GM12878 (cell line): ENCODE measurements around the gene HABP2. TPM values are rescaled to one million over a fixed set of nuclear protein-coding genes. Genes with fewer than 3 reads are reported as not detected.

ENCODE experiments used
- ATAC-seq: fragments of 200-7000 bp; cut with Tn5 transposase; 3 replicates; pipeline ENCODE4 v1.9.1; 2020; ENCODE audit warnings: mild to moderate bottlenecking, moderate library complexity
- BruUV-seq: library from RNA; stranded (reverse); fragments of 400-500 nt; replicated peaks from 2 replicates; lab custom pipeline; 2021; lab: Mats Ljungman, UMichigan
- CTCF ChIA-PET: fragments of 300-600 bp; sonication (Branson Sonifier 250); formaldehyde crosslinking; extraction: SDS; loops from one replicate; lab custom pipeline; 2021; ENCODE audit warnings: inconsistent platforms; lab: Yijun Ruan, JAX
- POLR2A ChIA-PET: fragments of 350-600 bp; formaldehyde crosslinking; extraction: SDS; loops from one replicate; lab custom pipeline; 2021; ENCODE audit warnings: inconsistent platforms; lab: Charles Lee
- RAD21 ChIA-PET: fragments of 300-600 bp; sonication (Branson Sonifier 250); formaldehyde crosslinking; loops from one replicate; lab custom pipeline; 2023; ENCODE audit warnings: antibody characterized with exemption; ENCODE audit not compliant: unreplicated experiment; lab: Charles Lee
- SMC1A ChIA-PET: fragments of 300-600 bp; sonication (Branson Sonifier 250); formaldehyde crosslinking; loops from one replicate; lab custom pipeline; 2023; ENCODE audit not compliant: unreplicated experiment, uncharacterized antibody; lab: Charles Lee
- DNase-seq: peaks from one replicate; pipeline ENCODE4 v3.0.0-alpha.2; 2011; ENCODE audit warnings: low read depth, low spot score
- FAIRE-seq: peaks from 3 replicates; lab custom pipeline; 2011; peaks lifted over from hg19 to GRCh38; lab: Jason Lieb, UNC
- H2AFZ ChIP-seq: 2 replicates; pipeline ENCODE4 v1.6.0; 2011; ENCODE audit warnings: low read depth, low read length, control low read depth; ENCODE audit not compliant: control insufficient read depth
- H3K27ac ChIP-seq: 2 replicates; pipeline ENCODE4 v1.5.1; 2011; ENCODE audit warnings: control low read depth; ENCODE audit not compliant: control insufficient read depth, insufficient read depth
- H3K27me3 ChIP-seq, 2 experiments: replicated peaks in 1 of 2; 2 replicates each; pipeline versions ENCODE4 v1.6.0 to v1.6.1; 2011; ENCODE audit warnings: low read length in 1 of 2; ENCODE audit not compliant: control insufficient read depth in 2 of 2, insufficient read depth in 2 of 2
- H3K36me3 ChIP-seq, 2 experiments: 2 replicates each; pipeline ENCODE4 v1.5.1; 2011; ENCODE audit warnings: low read length in 1 of 2; ENCODE audit not compliant: control insufficient read depth in 2 of 2, insufficient read depth in 2 of 2
- H3K4me1 ChIP-seq: 2 replicates; pipeline ENCODE4 v1.6.1; 2011; ENCODE audit warnings: mild to moderate bottlenecking, low read length, moderate library complexity, mixed read lengths; ENCODE audit not compliant: control insufficient read depth, insufficient read depth
- H3K4me2 ChIP-seq: 2 replicates; pipeline ENCODE4 v1.6.0; 2011; ENCODE audit warnings: control low read depth; ENCODE audit not compliant: control insufficient read depth, insufficient read depth
- H3K4me3 ChIP-seq: fragments of 200-600 bp; sonication (generic); 2 replicates; pipeline ENCODE4 v1.5.1; 2016
- H3K79me2 ChIP-seq: 2 replicates; pipeline ENCODE4 v1.6.0; 2011; ENCODE audit warnings: low read length; ENCODE audit not compliant: control insufficient read depth, insufficient read depth
- H3K9ac ChIP-seq: 2 replicates; pipeline ENCODE4 v1.8.0; 2011; ENCODE audit warnings: low read length, control low read depth, mixed read lengths; ENCODE audit not compliant: control insufficient read depth, insufficient read depth
- H3K9me3 ChIP-seq: replicated peaks from 3 replicates; pipeline ENCODE4 v1.5.1; 2011; ENCODE audit warnings: mild to moderate bottlenecking, low read length; ENCODE audit not compliant: control insufficient read depth, insufficient read depth
- H4K20me1 ChIP-seq: 2 replicates; pipeline ENCODE4 v1.6.0; 2011; ENCODE audit not compliant: control insufficient read depth, insufficient read depth
- BHLHE40 ChIP-seq, 2 experiments: fragments of 450-650 bp in 1 of 2; IDR thresholded peaks; 2 replicates each; pipeline ENCODE4 v1.6.1; 2011 to 2017; ENCODE audit warnings: low read depth in 2 of 2, borderline replicate concordance in 1 of 2, improper control_type of control experiment in 1 of 2, low read length in 1 of 2, mild to moderate bottlenecking in 1 of 2
- E4F1 ChIP-seq: fragments of 450-650 bp; IDR thresholded peaks from 2 replicates; pipeline ENCODE4 v1.6.1; 2018; ENCODE audit warnings: borderline replicate concordance, mild to moderate bottlenecking; ENCODE audit not compliant: partially characterized antibody
- ELK1 ChIP-seq: IDR thresholded peaks from 2 replicates; pipeline ENCODE4 v1.6.1; 2012; ENCODE audit warnings: low read depth, low read length, improper control_type of control experiment
- HCFC1 ChIP-seq: fragments of 150-350 bp; IDR thresholded peaks from 2 replicates; pipeline ENCODE4 v1.6.1; 2014; ENCODE audit warnings: low read length
- SREBF2 ChIP-seq: IDR thresholded peaks from 2 replicates; pipeline ENCODE4 v1.6.1; 2012; ENCODE audit warnings: mild to moderate bottlenecking, low read length
- TARDBP ChIP-seq: IDR thresholded peaks from 2 replicates; pipeline ENCODE4 v1.6.1; 2016; ENCODE audit warnings: borderline replicate concordance
- USF2 ChIP-seq: IDR thresholded peaks from 2 replicates; pipeline ENCODE4 v1.6.1; 2011; ENCODE audit warnings: low read depth, low read length, improper control_type of control experiment, borderline replicate concordance
- WGBS: methylation state at CpG from one replicate; pipeline ENCODE4 v1.1.6; 2016; ENCODE audit warnings: low lambda C conversion rate; ENCODE audit not compliant: insufficient replicate concordance, insufficient coverage; ENCODE audit errors: missing lambda C conversion rate; 5-methylcytosine and 5-hydroxymethylcytosine counted together
- in situ Hi-C: fragments of 300-500 bp; cut with MboI; formaldehyde crosslinking; loops from 9 replicates; pipeline ENCODE4 v1.14.3; 2018; ENCODE audit warnings: mixed read lengths
- intact Hi-C: fragments of 100-400 bp; cut with micrococcal nuclease; formaldehyde crosslinking; loops from one replicate; pipeline ENCODE4 v1.14.2; 2022; ENCODE audit not compliant: unreplicated experiment
- polyA plus RNA-seq, 11 experiments: library from polyadenylated mRNA; depleted of rRNA in 4 of 11; unstranded in 6 of 11; stranded (reverse) in 5 of 11; fragments of >200 nt; fragmentation: Nextera tagmentation in 4 of 11; fragmentation: Illumina TruSeq in 1 of 11; extraction: Ambion mirVana in 4 of 11; extraction: Trizol in 1 of 11; gene quantifications; 1 replicate in 1 of 11; 2 replicates in 10 of 11; pipeline versions ENCODE4 v1.2.1 to v1.2.3, GENCODE V29; 2011 to 2016; ENCODE audit warnings: inconsistent platforms in 2 of 11, missing spikeins in 2 of 11, low read depth in 1 of 11
- total RNA-seq, 4 experiments: library from RNA; depleted of rRNA in 3 of 4; stranded (reverse); fragments of >200 nt in 3 of 4; fragmentation: Illumina TruSeq in 1 of 4; extraction: Trizol in 1 of 4; gene quantifications; 2 replicates each; pipeline versions ENCODE4 v1.2.1 to v1.2.3, GENCODE V29; 2013 to 2021

HABP2 gene
- total and polyA plus RNA-seq, 10 of the 15 experiments (the other 5 are each of a cell fraction or from before 2014, with no cell fraction given) = 0.13 TPM; not detected in 9

GRCh38 chr10:113511419-113511818 lies 41.4 kb upstream of the HABP2 start (continued):
- TF ChIP-seq ELK1 = no peak
- no peak for TF ChIP-seq USF2
- no peak for TF ChIP-seq E4F1
- no peak for TF ChIP-seq SREBF2
- TF ChIP-seq TARDBP = no peak

GRCh38 chr10:113515161-113515560 lies 37.7 kb upstream of the HABP2 start:
- ChIA-PET SMC1A (no interaction called here), CTCF (no interaction called here), POLR2A (no interaction called here), RAD21 (no interaction called here)
- no peaks in the 10 kb centered on the region for H4K20me1 ChIP-seq
- intact Hi-C loops (no loop called here), in situ Hi-C loops (no loop called here)
- FAIRE-seq (no peak), DNase-seq (no peak), ATAC-seq (no peak)
- no peak overlapping the region for H3K27ac ChIP-seq
- no peak overlapping the region for H2AFZ ChIP-seq
- no peaks in the 10 kb centered on the region for H3K36me3 ChIP-seq
- H3K9me3 ChIP-seq = no peaks in the 10 kb centered on the region
- H3K9ac ChIP-seq = no peak overlapping the region
- 40% methylated on average over 6 of the region's 6 CpGs for WGBS
- H3K4me2 ChIP-seq = no peak overlapping the region
- no peak overlapping the region for H3K4me3 ChIP-seq
- no peaks in the 10 kb centered on the region; a peak in 1 of 4 replicates for H3K27me3 ChIP-seq
- BruUV-seq = no TSS peak
- TF ChIP-seq BHLHE40 (IDR thresholded peaks at IDR 0.05; ENCODE audit: borderline replicate concordance in 1 of 2, low read depth in 2 of 2, low read length in 1 of 2) = no peak
- TF ChIP-seq HCFC1 = no peak
- TF ChIP-seq, all 136 proteins: peak for 0
- H3K79me2 ChIP-seq = no peaks in the 10 kb centered on the region
- no peaks in the 10 kb centered on the region for H3K4me1 ChIP-seq
